Tibial nerve (tissue), 4 donors: ENCODE measurements around the gene KAT6B. TPM values are rescaled to one million over a fixed set of nuclear protein-coding genes. Genes with fewer than 3 reads are reported as not detected.

Experiments
- DNase-seq, 2 donors: peaks; one replicate each; pipeline ENCODE4 v3.0.0-alpha.2; 2019; ENCODE audit warnings: low spot score in 2 of 2
- H3K27ac ChIP-seq, 4 donors: fragments of 200-600 bp; sonication (generic) in 3 of 4; one replicate each; pipeline ENCODE4 v1.5.1; 2017 to 2019; ENCODE audit warnings: mild to moderate bottlenecking in 1 of 4
- H3K27me3 ChIP-seq, 2 donors: fragments of 200-600 bp; sonication (generic) in 1 of 2; one replicate each; pipeline versions ENCODE4 v1.5.1 to v1.6.0; 2017 to 2019
- H3K36me3 ChIP-seq, 3 donors: fragments of 200-600 bp; sonication (generic); one replicate each; pipeline ENCODE4 v1.5.1; 2018 to 2019
- H3K4me1 ChIP-seq, 4 donors: fragments of 200-600 bp; sonication (generic) in 3 of 4; one replicate each; pipeline ENCODE4 v1.5.1; 2017 to 2019
- H3K4me3 ChIP-seq, 4 donors: fragments of 200-600 bp; sonication (generic) in 3 of 4; one replicate each; pipeline ENCODE4 v1.5.1; 2017 to 2019; ENCODE audit warnings: mild to moderate bottlenecking in 1 of 4, moderate library complexity in 1 of 4
- H3K9me3 ChIP-seq, 4 donors: fragments of 200-600 bp; sonication (generic) in 3 of 4; one replicate each; pipeline ENCODE4 v1.5.1; 2017 to 2019
- CTCF ChIP-seq, 5 experiments: fragments of 200-600 bp in 3 of 5; fragments of 450-650 bp in 2 of 5; sonication (generic) in 3 of 5; IDR thresholded peaks; one replicate each; pipeline ENCODE4 v1.5.1; 2016 to 2019; ENCODE audit warnings: antibody characterized with exemption in 5 of 5, mild to moderate bottlenecking in 3 of 5, moderate library complexity in 2 of 5
- EP300 ChIP-seq, 2 donors: sonication (generic); formaldehyde crosslinking; IDR thresholded peaks; one replicate each; pipeline ENCODE4 v1.6.1; 2017; ENCODE audit warnings: antibody characterized with exemption in 2 of 2, mild to moderate bottlenecking in 1 of 2
- POLR2A ChIP-seq, 2 donors: fragments of 450-650 bp; IDR thresholded peaks; one replicate each; pipeline ENCODE4 v1.6.1; 2017; ENCODE audit warnings: antibody characterized with exemption in 2 of 2, mild to moderate bottlenecking in 2 of 2, moderate library complexity in 2 of 2
- WGBS, 2 donors: methylation state at CpG; one replicate each; pipeline ENCODE4 v1.1.5; 2018; 5-methylcytosine and 5-hydroxymethylcytosine counted together
- total RNA-seq, 4 donors: library from RNA; depleted of rRNA; stranded (reverse); fragments of >200 nt; gene quantifications; one replicate each; pipeline ENCODE4 v1.1.0, GENCODE V29; 2016

The KAT6B gene
- total RNA-seq, 4 donors from 2014 or later: 42.3 to 59.7 (median 45.6) TPM

GRCh38 chr10:74837743-74838142 is 11.3 kb downstream of the KAT6B start:
- DNase-seq: no peak
- no peak overlapping the region for H3K4me3 ChIP-seq
- H3K27me3 ChIP-seq: no peaks in the 10 kb centered on the region
- peaks cover 0 to 1% (median 0%) of the 10 kb centered on the region in 3 donors for H3K36me3 ChIP-seq
- TF ChIP-seq EP300 (IDR thresholded peaks at IDR 0.05) (no peak), CTCF (IDR thresholded peaks at IDR 0.05) (no peak), POLR2A (IDR thresholded peaks at IDR 0.05) (no peak)
- H3K9me3 ChIP-seq: no peaks in the 10 kb centered on the region
- WGBS, 2 donors: 82 to 89% methylated on average over 4 of the region's 4 CpGs
- no peak overlapping the region for H3K27ac ChIP-seq
- peaks cover 0 to 81% (median 17%) of the 10 kb centered on the region in 4 donors for H3K4me1 ChIP-seq

- no peak for TF ChIP-seq POLR2A (IDR thresholded peaks at IDR 0.05)
- no peak for TF ChIP-seq CTCF (IDR thresholded peaks at IDR 0.05)
- TF ChIP-seq EP300 (IDR thresholded peaks at IDR 0.05): no peak
Observed at GRCh38 chr10:74839708-74840107, 13.3 kb downstream of the KAT6B start.

GRCh38 chr10:74841265-74841973 is 15.0 kb downstream of the KAT6B start:
- Histone ChIP-seq H3K4me3 (no peak overlapping the region), H3K36me3 (peaks cover 0 to 27% (median 0%) of the 10 kb centered on the region in 3 donors), H3K27ac (peak overlapping the region in 1 of 4 donors; percentile 38), H3K27me3 (no peaks in the 10 kb centered on the region), H3K4me1 (peaks cover 0 to 67% (median 16%) of the 10 kb centered on the region in 4 donors), H3K9me3 (no peaks in the 10 kb centered on the region)
- TF ChIP-seq EP300 (IDR thresholded peaks at IDR 0.05) (no peak), POLR2A (IDR thresholded peaks at IDR 0.05) (no peak), CTCF (IDR thresholded peaks at IDR 0.05) (no peak)
- DNase-seq: peak in 1 of 2 donors; percentile 14
- 81 to 84% methylated on average over 6 of the region's 6 CpGs for WGBS, 2 donors

More at GRCh38 chr10:74839708-74840107, 13.3 kb downstream of the KAT6B start:
- peaks cover 0 to 17% (median 0%) of the 10 kb centered on the region in 3 donors for H3K36me3 ChIP-seq
- no peak overlapping the region for H3K27ac ChIP-seq
- WGBS, 2 donors: 70 to 77% methylated on average over 4 of the region's 4 CpGs
- no peaks in the 10 kb centered on the region for H3K27me3 ChIP-seq
- H3K9me3 ChIP-seq: no peaks in the 10 kb centered on the region
- no peak overlapping the region for H3K4me3 ChIP-seq
- DNase-seq: no peak
- H3K4me1 ChIP-seq: peaks cover 0 to 77% (median 16%) of the 10 kb centered on the region in 4 donors

DNA sequence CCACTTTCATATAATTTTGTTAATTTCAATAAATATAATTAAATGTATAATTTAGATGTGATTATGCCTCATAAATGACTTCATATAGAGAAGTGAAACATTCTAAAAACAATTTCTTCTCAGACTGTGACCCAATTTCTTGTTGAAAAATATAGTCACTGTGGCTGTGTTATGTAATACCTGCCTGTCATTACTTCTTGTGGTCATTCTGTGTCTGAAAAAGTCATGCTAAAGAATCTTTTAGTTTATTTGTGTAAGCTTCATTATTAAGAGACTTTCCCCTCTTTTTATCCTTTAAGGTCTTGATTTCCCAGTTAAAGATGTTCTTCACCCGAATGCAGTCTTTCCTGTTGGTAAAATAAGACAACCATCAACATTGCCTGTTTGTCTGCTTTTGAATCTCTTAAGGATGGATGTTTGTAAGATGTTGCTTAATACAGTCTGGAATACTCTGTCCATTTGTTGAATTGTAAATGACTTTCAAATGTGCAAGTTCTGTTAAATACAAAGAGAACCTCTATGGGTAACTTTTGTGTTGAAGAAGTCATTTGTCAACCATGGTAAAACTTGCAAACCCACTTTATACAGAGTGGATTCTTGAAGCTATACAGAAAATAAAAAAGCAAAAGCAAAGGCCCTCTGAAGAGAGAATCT is 16.0 kb downstream of the KAT6B start:
- no peaks in the 10 kb centered on the region for H3K9me3 ChIP-seq
- no peak for DNase-seq
- peaks cover 0 to 27% (median 0%) of the 10 kb centered on the region in 3 donors for H3K36me3 ChIP-seq
- no peak overlapping the region for H3K4me3 ChIP-seq
- peak overlapping the region in 2 of 4 donors; percentile 33 to 38 for H3K27ac ChIP-seq
- H3K4me1 ChIP-seq: peaks cover 0 to 67% (median 16%) of the 10 kb centered on the region in 4 donors
- H3K27me3 ChIP-seq: no peaks in the 10 kb centered on the region
- TF ChIP-seq CTCF (IDR thresholded peaks at IDR 0.05) (no peak), EP300 (IDR thresholded peaks at IDR 0.05) (no peak), POLR2A (IDR thresholded peaks at IDR 0.05) (no peak)
- 60 to 61% methylated on average over 1 of the region's 1 CpG for WGBS, 2 donors

DNA sequence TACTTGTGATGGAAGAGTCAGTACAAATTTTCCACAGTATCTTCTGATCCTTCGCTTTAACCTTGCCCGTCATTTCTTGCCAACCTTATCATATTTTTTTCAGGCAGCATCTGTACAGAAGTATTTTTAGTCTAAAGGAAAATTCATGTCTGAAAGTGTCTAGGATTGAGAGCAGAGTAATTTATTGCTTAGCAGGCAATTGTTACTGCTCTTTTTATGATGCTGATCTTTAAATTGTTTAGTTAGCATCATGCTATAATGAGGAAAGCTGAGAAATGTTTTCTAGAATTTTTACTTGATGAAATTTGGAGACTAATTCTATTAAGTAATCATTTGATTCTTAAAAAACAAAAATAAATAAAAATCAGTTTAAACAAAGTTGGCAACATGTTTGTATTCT is 20.6 kb downstream of the KAT6B start:
- Histone ChIP-seq H3K9me3 (no peaks in the 10 kb centered on the region), H3K27me3 (no peaks in the 10 kb centered on the region), H3K36me3 (peaks cover 0 to 36% (median 0%) of the 10 kb centered on the region in 3 donors), H3K27ac (no peak overlapping the region), H3K4me1 (peaks cover 0 to 47% (median 14%) of the 10 kb centered on the region in 4 donors), H3K4me3 (no peak overlapping the region)
- TF ChIP-seq CTCF (IDR thresholded peaks at IDR 0.05) (no peak), POLR2A (IDR thresholded peaks at IDR 0.05) (no peak), EP300 (IDR thresholded peaks at IDR 0.05) (no peak)
- no peak for DNase-seq
- 75 to 81% methylated on average over 2 of the region's 2 CpGs for WGBS, 2 donors
